GM20431 (cell line): ENCODE measurements around the gene MT2A.

Experiments used
- in situ Hi-C: fragments of 300-500 bp; cut with MseI, MboI; formaldehyde crosslinking; loops from one replicate; pipeline ENCODE4 v1.15.0; 2020; ENCODE audit warnings: low sequenced_read_pairs; ENCODE audit not compliant: unreplicated experiment

Gene MT2A

GRCh38 chr16:56634715-56635440, 26.5 kb downstream of the MT2A start:
- in situ Hi-C loops = no loop called here

- in situ Hi-C loops = no loop called here
Observed at GRCh38 chr16:56635441-56635967, 27.1 kb downstream of the MT2A start.

- in situ Hi-C loops = no loop called here
Observed at GRCh38 chr16:56636616-56637413, 28.4 kb downstream of the MT2A start.

GRCh38 chr16:56637814-56638750, 29.7 kb downstream of the MT2A start, which contains the start of gene MT1A:
MT1A (plus strand) TSS chr16:56638666; CDS start chr16:56638739, 73 bp downstream.
- in situ Hi-C loops = no loop called here

- in situ Hi-C loops = no loop called here
Observed at GRCh38 chr16:56639045-56639444, 30.7 kb downstream of the MT2A start.

- in situ Hi-C loops = no loop called here
Observed at GRCh38 chr16:56640076-56640475, 31.7 kb downstream of the MT2A start.

- in situ Hi-C loops = no loop called here
Observed at GRCh38 chr16:56641166-56641565, 32.8 kb downstream of the MT2A start.

- in situ Hi-C loops = no loop called here
Observed at GRCh38 chr16:56643080-56643778, 34.8 kb downstream of the MT2A start.

GRCh38 chr16:56643833-56644232, 35.4 kb downstream of the MT2A start:
- in situ Hi-C loops = no loop called here

- in situ Hi-C loops = no loop called here
Observed at GRCh38 chr16:56645311-56645710, 36.9 kb downstream of the MT2A start.

GRCh38 chr16:56645838-56646237, 37.5 kb downstream of the MT2A start:
- in situ Hi-C loops = no loop called here

GRCh38 chr16:56647641-56648431, 39.5 kb downstream of the MT2A start:
- in situ Hi-C loops = no loop called here

GRCh38 chr16:56649271-56649670, 40.9 kb downstream of the MT2A start:
- in situ Hi-C loops = no loop called here

- in situ Hi-C loops = no loop called here
Observed at GRCh38 chr16:56649820-56650219, 41.4 kb downstream of the MT2A start.

- in situ Hi-C loops = no loop called here
Observed at GRCh38 chr16:56651586-56651985, 43.2 kb downstream of the MT2A start, which contains the start of gene MT1B. MT1B (plus strand) TSS chr16:56651886; CDS start chr16:56651954, 68 bp downstream.

- in situ Hi-C loops = no loop called here
Observed at GRCh38 chr16:56652600-56652999, 44.2 kb downstream of the MT2A start.

- in situ Hi-C loops = no loop called here
Observed at GRCh38 chr16:56653218-56653617, 44.8 kb downstream of the MT2A start.

GRCh38 chr16:56657555-56658326, 49.4 kb downstream of the MT2A start, which contains the start of gene MT1F:
MT1F (plus strand) TSS chr16:56657959; CDS start chr16:56658059, 100 bp downstream.
- in situ Hi-C loops = no loop called here
